Fibroblast of mammary gland (primary cell): Measurements from ENCODE around the gene CNRIP1.
A peak's percentile ranks its signal among the peaks of the same experiment; 100 is the strongest.

Experiments
- DNase-seq: peaks from one replicate; pipeline ENCODE4 v3.0.0-alpha.2; 2010; ENCODE audit warnings: low read depth
- H3K4me3 ChIP-seq: 2 replicates; pipeline ENCODE4 v1.5.1; 2011; ENCODE audit warnings: low read depth, mild to moderate bottlenecking, low read length, moderate library complexity; ENCODE audit not compliant: control insufficient read depth
- TF ChIP-seq, protein P1 (sequence below): conservative IDR thresholded peaks from 2 replicates; pipeline ENCODE4 v1.5.1; 2011; ENCODE audit warnings: low read depth, low read length, inconsistent platforms; ENCODE audit not compliant: control insufficient read depth, insufficient read depth

CNRIP1 gene

DNA sequence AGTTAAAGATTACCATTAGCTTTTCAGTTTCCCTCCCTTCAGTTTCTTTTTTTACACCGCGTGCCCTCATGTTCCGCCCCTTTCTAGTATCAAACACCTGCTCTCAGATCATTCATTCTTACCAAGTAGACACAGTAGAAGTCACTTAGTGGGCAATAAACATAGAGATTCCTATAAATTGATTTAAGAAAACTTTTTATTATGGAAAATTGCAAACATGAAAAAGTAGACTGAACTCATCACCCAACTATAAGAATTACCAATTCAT lies 21.2 kb upstream of the CNRIP1 start:
- TF ChIP-seq, protein P1, sequence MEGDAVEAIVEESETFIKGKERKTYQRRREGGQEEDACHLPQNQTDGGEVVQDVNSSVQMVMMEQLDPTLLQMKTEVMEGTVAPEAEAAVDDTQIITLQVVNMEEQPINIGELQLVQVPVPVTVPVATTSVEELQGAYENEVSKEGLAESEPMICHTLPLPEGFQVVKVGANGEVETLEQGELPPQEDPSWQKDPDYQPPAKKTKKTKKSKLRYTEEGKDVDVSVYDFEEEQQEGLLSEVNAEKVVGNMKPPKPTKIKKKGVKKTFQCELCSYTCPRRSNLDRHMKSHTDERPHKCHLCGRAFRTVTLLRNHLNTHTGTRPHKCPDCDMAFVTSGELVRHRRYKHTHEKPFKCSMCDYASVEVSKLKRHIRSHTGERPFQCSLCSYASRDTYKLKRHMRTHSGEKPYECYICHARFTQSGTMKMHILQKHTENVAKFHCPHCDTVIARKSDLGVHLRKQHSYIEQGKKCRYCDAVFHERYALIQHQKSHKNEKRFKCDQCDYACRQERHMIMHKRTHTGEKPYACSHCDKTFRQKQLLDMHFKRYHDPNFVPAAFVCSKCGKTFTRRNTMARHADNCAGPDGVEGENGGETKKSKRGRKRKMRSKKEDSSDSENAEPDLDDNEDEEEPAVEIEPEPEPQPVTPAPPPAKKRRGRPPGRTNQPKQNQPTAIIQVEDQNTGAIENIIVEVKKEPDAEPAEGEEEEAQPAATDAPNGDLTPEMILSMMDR, result no peak
- no peak overlapping the region for H3K4me3 ChIP-seq
- no peak for DNase-seq

DNA sequence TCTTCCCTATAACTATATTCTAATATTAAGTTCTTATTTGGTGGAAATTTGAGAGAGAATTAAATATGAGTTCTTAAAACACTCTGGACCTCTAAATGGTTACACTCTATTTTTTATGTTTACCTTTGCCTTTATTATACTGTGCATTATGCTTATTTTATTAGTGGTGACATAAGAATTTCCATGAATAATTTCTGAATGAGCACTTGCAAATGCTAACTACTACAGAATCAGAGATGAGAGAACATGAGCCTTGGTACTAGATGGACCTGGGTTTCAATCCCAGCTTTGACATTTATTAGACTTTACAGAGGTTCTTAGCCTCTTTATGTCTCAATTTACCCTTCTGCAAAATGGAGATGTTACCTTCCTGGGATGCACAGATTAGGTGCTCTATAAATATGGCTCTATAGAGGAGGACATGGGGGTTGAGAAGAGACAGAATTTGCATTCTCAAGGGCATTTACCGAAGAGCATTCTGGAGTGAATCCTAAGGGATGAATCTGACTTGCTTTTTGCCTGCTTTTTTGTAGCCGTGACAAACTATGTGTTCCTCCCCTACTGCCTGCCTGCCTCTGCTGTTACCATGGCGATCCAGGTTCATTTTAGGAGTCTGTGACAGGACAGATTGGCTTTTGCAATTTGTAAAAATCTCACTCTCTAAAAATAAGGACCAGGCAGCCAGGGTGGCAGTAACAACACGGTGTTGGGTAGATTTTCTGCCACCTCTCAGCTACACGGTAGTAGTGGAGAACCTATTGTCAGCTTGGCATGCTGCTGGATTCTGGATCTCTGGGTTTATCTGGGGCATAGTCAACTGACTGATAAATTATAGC lies 20.7 kb upstream of the CNRIP1 start:
- H3K4me3 ChIP-seq, result no peak overlapping the region
- TF ChIP-seq, protein P1, result no peak
- DNase-seq, result no peak

DNA sequence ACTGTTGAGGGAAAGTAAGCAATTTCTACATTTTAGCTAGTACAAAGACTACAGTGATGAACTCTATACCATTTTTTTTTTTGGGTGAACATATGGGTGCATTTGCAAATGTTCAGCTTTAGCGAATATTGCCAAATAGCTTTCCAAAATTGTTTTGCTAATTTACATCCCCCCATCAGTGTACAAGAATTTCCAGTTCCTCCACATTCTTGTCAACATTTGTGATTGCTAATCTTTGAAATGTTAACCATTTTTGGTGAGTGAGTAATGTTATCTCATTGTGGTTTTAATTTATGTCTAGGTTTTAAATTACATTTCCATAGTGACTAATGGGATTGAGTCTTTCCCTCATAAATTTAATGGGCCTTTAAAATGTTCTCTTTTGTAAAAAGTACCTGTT lies 16.4 kb upstream of the CNRIP1 start:
- TF ChIP-seq, protein P1, result no peak
- H3K4me3 ChIP-seq, result no peak overlapping the region
- DNase-seq, result peak; percentile 66

DNA sequence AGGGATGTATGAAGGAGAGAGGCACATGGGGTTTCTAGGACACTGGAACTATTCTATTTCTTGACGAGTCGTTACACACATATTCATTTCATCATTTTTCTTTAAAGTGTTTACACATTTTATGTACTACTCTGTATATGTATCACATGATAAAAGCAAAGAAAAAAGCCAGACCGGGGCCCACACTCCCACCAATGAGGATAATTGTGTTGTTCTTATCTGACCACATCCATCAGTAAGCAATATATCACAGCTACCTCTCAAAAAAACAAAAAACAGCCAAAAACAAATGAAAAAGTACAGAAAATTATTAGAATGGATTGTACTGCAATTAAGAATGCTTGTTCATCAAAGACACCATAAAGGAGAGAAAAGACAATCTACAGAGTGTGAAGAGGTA lies 14.2 kb upstream of the CNRIP1 start:
- TF ChIP-seq, protein P1, result no peak
- DNase-seq, result no peak
- H3K4me3 ChIP-seq, result no peak overlapping the region

DNA sequence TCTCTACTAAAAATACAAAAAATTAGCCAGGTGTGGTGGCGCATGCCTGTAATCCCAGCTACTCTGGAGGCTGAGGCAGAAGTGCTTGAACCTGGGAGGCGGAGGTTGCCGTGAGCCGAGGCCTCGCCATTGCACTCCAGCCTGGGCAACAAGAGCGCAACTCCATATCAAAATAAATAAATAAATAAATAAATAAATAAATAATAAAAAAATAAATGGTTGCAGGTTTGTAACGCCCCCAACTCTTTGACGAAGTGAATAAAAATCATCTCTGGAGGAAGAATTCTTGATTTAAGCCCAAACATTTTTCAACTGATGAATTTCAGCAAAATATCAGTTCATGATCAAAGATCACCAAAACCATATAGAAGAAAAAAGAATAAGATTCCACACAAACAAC lies 13.3 kb upstream of the CNRIP1 start:
- no peak overlapping the region for H3K4me3 ChIP-seq
- TF ChIP-seq, protein P1, result no peak
- no peak for DNase-seq

DNA sequence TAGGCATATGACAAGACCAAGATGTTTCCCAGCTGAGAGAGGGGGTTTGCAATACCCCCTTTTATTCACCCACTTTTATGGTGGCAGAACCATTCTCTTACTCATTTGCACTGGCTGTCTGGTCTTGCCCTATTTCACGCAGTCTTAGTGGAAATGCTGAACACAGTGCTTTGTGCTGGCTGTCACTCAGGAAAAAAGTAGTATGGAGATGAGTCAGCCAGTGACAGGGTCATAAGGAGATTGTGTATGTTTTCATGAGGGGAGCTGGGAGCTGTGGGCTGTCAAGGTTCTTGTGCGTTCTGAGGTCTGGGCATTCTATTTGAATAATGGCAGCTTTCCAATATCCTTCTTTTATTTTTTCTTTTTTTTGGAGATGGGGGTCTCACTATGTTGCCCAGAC lies 10.9 kb upstream of the CNRIP1 start:
- TF ChIP-seq, protein P1, result no peak
- DNase-seq, result peak; percentile 25
- no peak overlapping the region for H3K4me3 ChIP-seq

DNA sequence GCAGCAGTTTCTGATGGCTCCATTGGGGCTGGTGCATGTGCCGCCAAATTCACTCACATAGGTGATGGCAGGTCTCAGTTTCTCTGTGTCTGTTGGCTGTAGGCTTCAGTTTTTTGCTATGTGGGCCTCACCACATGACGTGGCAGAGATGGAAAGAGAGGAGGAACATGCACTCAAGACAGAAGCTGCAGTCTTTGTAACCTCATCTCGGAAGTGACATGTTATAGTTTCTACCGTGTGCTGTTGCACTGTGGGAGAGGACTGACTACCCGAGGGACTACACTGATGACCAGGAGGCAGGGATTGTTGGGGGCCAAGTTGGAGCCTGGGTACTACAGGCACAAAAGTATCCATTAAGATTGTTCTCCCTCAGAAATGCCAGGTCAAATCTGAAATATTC lies 9.2 kb upstream of the CNRIP1 start:
- DNase-seq, result no peak
- TF ChIP-seq, protein P1, result no peak
- H3K4me3 ChIP-seq, result no peak overlapping the region
